ENCODE results near the gene RAPGEF1. TPM values are rescaled to one million over a fixed set of nuclear protein-coding genes. Genes with fewer than 3 reads are reported as not detected.

The RAPGEF1 gene
- total and polyA plus RNA-seq, 7 donors, result 72.3 to 319 (median 268) TPM

DNA sequence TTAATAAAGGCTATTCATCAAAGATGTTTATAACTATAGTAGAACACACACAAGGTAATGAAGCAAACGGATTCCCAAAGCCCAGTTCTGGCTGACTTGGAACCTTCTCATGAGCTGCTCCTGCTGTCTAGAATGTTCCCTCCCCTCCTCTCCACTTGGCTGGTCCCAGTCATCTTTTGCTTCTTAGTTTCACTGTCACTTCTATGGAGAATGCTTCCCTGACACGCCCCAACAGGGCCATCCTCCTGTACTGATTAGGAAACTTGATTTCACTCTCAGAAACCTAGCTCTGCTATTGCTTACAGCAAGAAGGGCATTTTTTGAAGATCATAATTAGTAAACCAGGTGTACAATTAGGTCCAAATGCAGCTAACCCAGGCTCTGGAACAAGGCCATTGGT, 3.2 kb upstream of the RAPGEF1 start:
- H3K4me3 ChIP-seq, result no peak overlapping the region
- H3K36me3 ChIP-seq (ENCODE audit: insufficient read depth in 1 of 2, low read depth in 1 of 2), result no peaks in the 10 kb centered on the region
- no peaks in the 10 kb centered on the region for H3K9me3 ChIP-seq
- H3K27ac ChIP-seq, result no peak overlapping the region
- intact Hi-C loops (cut with DNase I), result loop anchor here (10.0 kb wide), 2 partner anchors 368 to 398 kb away; no protein-coding TSS in a partner anchor
- no peak for ATAC-seq
- H3K4me1 ChIP-seq, result peaks cover 17% of the 10 kb centered on the region
- TF ChIP-seq, protein P1, sequence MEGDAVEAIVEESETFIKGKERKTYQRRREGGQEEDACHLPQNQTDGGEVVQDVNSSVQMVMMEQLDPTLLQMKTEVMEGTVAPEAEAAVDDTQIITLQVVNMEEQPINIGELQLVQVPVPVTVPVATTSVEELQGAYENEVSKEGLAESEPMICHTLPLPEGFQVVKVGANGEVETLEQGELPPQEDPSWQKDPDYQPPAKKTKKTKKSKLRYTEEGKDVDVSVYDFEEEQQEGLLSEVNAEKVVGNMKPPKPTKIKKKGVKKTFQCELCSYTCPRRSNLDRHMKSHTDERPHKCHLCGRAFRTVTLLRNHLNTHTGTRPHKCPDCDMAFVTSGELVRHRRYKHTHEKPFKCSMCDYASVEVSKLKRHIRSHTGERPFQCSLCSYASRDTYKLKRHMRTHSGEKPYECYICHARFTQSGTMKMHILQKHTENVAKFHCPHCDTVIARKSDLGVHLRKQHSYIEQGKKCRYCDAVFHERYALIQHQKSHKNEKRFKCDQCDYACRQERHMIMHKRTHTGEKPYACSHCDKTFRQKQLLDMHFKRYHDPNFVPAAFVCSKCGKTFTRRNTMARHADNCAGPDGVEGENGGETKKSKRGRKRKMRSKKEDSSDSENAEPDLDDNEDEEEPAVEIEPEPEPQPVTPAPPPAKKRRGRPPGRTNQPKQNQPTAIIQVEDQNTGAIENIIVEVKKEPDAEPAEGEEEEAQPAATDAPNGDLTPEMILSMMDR (IDR thresholded peaks at IDR 0.05), result no peak
- 79 to 86% (median 81%) methylated on average over 2 of the region's 2 CpGs for WGBS, 3 donors
- DNase-seq, result no peak
- no peaks in the 10 kb centered on the region for H3K27me3 ChIP-seq (ENCODE audit: insufficient read depth in 3 of 3, low read length in 2 of 3)

DNA sequence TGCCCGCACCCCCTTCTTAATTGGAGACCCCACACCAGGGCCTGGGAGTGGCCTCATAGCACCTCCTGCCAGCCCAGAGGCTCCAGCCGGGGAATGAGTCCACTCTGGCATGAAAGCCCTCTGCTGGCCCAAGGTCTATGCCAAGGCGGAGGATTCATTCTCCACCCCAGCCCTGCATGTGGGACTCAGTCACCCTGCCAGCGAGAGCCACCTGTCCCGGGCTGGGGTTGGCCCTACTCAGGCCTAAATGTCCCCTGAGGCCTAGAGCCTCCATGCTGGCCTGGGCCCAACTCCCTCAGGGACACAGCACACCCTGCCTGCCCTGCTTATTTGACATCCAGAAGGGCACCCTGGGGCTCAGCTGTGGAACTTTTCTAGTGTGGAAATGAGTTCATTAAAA, 1.0 kb upstream of the RAPGEF1 start:
- H3K4me1 ChIP-seq, result peaks cover 39% of the 10 kb centered on the region
- ATAC-seq, result peak; percentile 82 to 89 (median 86)

DNA sequence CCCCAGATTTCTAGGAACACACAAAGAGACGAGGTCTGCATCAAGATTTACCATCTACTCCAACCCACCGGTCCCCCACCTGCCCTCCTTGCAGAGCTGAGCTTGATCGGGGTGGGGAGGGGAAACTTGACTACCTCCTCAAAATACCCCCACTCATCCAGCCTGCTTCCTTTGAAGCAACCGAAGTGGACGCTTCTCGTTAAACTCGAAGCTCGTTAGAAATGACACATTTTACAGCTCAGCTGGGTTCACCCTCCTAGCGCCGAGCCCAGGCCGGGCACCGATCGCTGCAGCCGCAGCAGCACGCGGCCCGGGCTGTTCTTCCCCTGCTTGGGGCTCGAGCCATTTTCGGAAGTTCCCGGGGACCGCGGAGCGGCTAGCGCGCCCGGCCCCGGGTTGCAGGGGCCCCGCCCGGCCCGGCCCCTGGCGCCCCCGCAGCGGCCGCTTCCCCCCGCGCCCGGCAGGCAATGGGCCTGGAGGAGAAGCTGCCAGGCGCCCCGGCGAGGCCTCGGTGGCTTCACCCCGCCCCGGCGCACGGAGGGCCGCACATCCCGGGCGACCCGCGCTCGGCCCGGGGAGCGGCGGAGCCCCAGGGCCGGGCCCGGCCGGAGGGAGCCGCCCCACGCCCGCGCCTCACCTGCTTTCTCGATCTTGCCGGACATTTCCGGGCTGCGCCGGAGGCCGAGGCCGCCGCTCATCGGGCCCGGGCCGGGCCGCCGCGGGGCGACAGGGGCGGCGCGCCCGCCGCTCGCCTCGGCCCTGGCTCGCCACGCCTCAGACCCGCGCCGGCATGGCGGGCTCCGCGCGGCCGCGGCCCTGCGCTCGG, 530 bp downstream of the RAPGEF1 start:
- Histone ChIP-seq H3K4me3 (peak overlapping the region; percentile 71), H3K9me3 (no peaks in the 10 kb centered on the region), H3K4me1 (peaks cover 55% of the 10 kb centered on the region), H3K27ac (peak overlapping the region; percentile 89), H3K36me3 (ENCODE audit: insufficient read depth in 1 of 2, low read depth in 1 of 2) (no peaks in the 10 kb centered on the region), H3K27me3 (ENCODE audit: insufficient read depth in 3 of 3, low read length in 2 of 3) (no peaks in the 10 kb centered on the region)
- peak in 2 of 4 donors; percentile 2 to 25 for ATAC-seq
- peak; percentile 65 to 71 for DNase-seq
- TF ChIP-seq, protein P1 (IDR thresholded peaks at IDR 0.05), result no peak
- WGBS, 3 donors, result 0 to 1% (median 0%) methylated on average over 39 to 96 of the region's 96 CpGs
- intact Hi-C loops (cut with DNase I), result loop anchor here (5.0 kb wide), 3 partner anchors 37 to 82 kb away; no protein-coding TSS in a partner anchor

More for the DNA sequence above, 1.0 kb upstream of the RAPGEF1 start:
- 36 to 63% (median 39%) methylated on average over 4 to 5 of the region's 5 CpGs for WGBS, 3 donors
- Histone ChIP-seq H3K4me3 (no peak overlapping the region), H3K27me3 (ENCODE audit: insufficient read depth in 3 of 3, low read length in 2 of 3) (no peaks in the 10 kb centered on the region), H3K36me3 (ENCODE audit: insufficient read depth in 1 of 2, low read depth in 1 of 2) (no peaks in the 10 kb centered on the region), H3K27ac (peak overlapping the region; percentile 73), H3K9me3 (no peaks in the 10 kb centered on the region)
- DNase-seq, result peak; percentile 80 to 90
- TF ChIP-seq, protein P1 (IDR thresholded peaks at IDR 0.05), result peak; percentile 9
- intact Hi-C loops (cut with DNase I), result loop anchor here (1.0 to 10.0 kb wide), 5 partner anchors 84 to 396 kb away; no protein-coding TSS in a partner anchor

DNA sequence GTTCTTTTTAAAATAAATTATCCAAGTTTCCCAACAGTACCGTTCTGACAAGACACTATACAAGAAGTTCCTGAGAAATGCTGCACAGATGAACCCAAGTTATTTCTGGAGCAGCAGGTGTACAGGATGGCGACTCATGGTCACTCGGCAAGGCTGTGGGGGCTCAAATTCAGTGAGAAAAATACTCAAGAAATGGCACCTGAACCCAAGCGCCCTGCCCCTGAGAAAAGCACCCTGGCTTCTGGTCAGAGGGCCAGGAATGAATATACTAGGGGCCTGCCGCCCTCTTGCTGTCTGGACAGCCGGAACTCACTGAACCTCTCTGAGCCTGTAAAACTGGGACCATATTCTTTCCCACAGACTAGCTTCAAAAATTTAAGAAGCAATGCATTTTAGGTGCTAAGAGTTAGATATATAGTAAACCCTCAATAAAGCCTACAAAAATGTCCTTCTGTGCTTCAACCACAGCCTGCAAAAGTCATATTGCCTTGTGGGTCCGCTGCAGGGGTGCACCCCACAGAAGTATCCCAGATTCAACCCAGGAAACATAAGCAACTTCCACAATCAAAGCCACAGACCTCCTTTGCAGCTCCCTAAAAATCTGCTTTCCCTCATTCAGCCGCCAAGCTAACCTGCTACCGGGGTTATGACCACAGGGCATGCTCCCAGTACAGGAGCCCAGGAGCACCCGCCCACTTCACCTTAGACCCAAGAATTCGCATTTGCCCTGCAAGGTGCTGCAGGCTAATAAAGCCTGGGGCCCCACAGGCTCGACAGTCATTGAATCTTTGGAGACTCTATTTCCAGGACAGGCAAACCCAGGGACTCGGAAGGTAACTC, 1.4 kb downstream of the RAPGEF1 start:
- no peak for DNase-seq
- peak in 1 of 4 donors; percentile 20 for ATAC-seq
- H3K36me3 ChIP-seq (ENCODE audit: insufficient read depth in 1 of 2, low read depth in 1 of 2), result no peaks in the 10 kb centered on the region
- peak overlapping the region; percentile 71 for H3K4me3 ChIP-seq
- H3K27ac ChIP-seq, result peak overlapping the region; percentile 89
- TF ChIP-seq, protein P1 (IDR thresholded peaks at IDR 0.05), result no peak
- H3K4me1 ChIP-seq, result peaks cover 63% of the 10 kb centered on the region
- intact Hi-C loops (cut with DNase I), result loop anchor here (5.0 kb wide), 3 partner anchors 36 to 81 kb away; no protein-coding TSS in a partner anchor
- no peaks in the 10 kb centered on the region for H3K9me3 ChIP-seq
- 40 to 42% (median 42%) methylated on average over 13 of the region's 13 CpGs for WGBS, 3 donors
- H3K27me3 ChIP-seq (ENCODE audit: insufficient read depth in 3 of 3, low read length in 2 of 3), result no peaks in the 10 kb centered on the region

All from psoas muscle (tissue), 8 donors.